Astrocyte of the cerebellum (primary cell): Measurements from ENCODE around the gene KIF18B.

Experiments
- DNase-seq: peaks from one replicate; pipeline ENCODE4 v3.0.0-alpha.2; 2011; ENCODE audit warnings: low read depth
- H3K4me3 ChIP-seq: 2 replicates; pipeline ENCODE4 v1.5.1; 2011; ENCODE audit warnings: mild to moderate bottlenecking, low read depth, low read length, moderate library complexity
- CTCF ChIP-seq: IDR thresholded peaks from 2 replicates; pipeline ENCODE4 v1.5.1; 2012; ENCODE audit warnings: low read length, low read depth, moderate library complexity, mild to moderate bottlenecking; ENCODE audit errors: missing control alignments
- in situ Hi-C: cut with HindIII; loops from 2 replicates; pipeline ENCODE4 v1.10.0; 2017; ENCODE audit warnings: low sequenced_read_pairs

The KIF18B gene

GRCh38 chr17:44935116-44935515 lies 12.5 kb downstream of the KIF18B start:
- no peak overlapping the region for H3K4me3 ChIP-seq
- in situ Hi-C loops = no loop called here
- no peak for TF ChIP-seq CTCF
- DNase-seq = no peak

- no peak for DNase-seq
- no peak overlapping the region for H3K4me3 ChIP-seq
- in situ Hi-C loops = no loop called here
- no peak for TF ChIP-seq CTCF
Measured at GRCh38 chr17:44934745-44935105, 12.8 kb downstream of the KIF18B start.

- TF ChIP-seq CTCF = no peak
- in situ Hi-C loops = no loop called here
- H3K4me3 ChIP-seq = no peak overlapping the region
- DNase-seq = no peak
Measured at GRCh38 chr17:44933824-44934744, 13.5 kb downstream of the KIF18B start.

- in situ Hi-C loops = no loop called here
- DNase-seq = no peak
- H3K4me3 ChIP-seq = no peak overlapping the region
- TF ChIP-seq CTCF = no peak
Measured at GRCh38 chr17:44932787-44933097, 14.8 kb downstream of the KIF18B start.

- in situ Hi-C loops = no loop called here
- TF ChIP-seq CTCF = no peak
- H3K4me3 ChIP-seq = no peak overlapping the region
- DNase-seq = no peak
Measured at GRCh38 chr17:44932096-44932786, 15.3 kb downstream of the KIF18B start.

GRCh38 chr17:44931376-44931775 lies 16.2 kb downstream of the KIF18B start:
- in situ Hi-C loops = no loop called here
- no peak for TF ChIP-seq CTCF
- no peak overlapping the region for H3K4me3 ChIP-seq
- DNase-seq = no peak
